RWPE2 (cell line): ENCODE measurements around the gene MAPK8.

Source experiments
- ATAC-seq: fragments of 200-7000 bp; cut with Tn5 transposase; 3 replicates; pipeline ENCODE4 v1.9.1; 2021; ENCODE audit warnings: low read depth
- DNase-seq: peaks from one replicate; pipeline ENCODE4 v3.0.0-alpha.2; 2020; ENCODE audit warnings: low spot score
- H3K27ac ChIP-seq: fragments of 450-650 bp; 2 replicates; pipeline ENCODE4 v1.5.1; 2017; ENCODE audit warnings: mild to moderate bottlenecking; ENCODE audit not compliant: poor library complexity, severe bottlenecking
- H3K27me3 ChIP-seq: fragments of 250-450 bp; sonication (Bioruptor Pico); 2 replicates; pipeline ENCODE4 v1.5.1; 2021; ENCODE audit warnings: mild to moderate bottlenecking, moderate library complexity; ENCODE audit not compliant: insufficient read depth, poor library complexity, severe bottlenecking
- H3K36me3 ChIP-seq: fragments of 250-450 bp; sonication (Bioruptor Pico); 2 replicates; pipeline ENCODE4 v1.5.1; 2020; ENCODE audit warnings: low read depth, mild to moderate bottlenecking, moderate library complexity
- H3K4me1 ChIP-seq: fragments of 250-450 bp; sonication (Bioruptor Pico); 2 replicates; pipeline ENCODE4 v1.5.1; 2021; ENCODE audit warnings: mild to moderate bottlenecking, moderate library complexity; ENCODE audit not compliant: insufficient read depth, poor library complexity, severe bottlenecking
- H3K4me3 ChIP-seq: fragments of 250-450 bp; sonication (Bioruptor Pico); 2 replicates; pipeline ENCODE4 v1.5.1; 2021; ENCODE audit warnings: mild to moderate bottlenecking, moderate library complexity; ENCODE audit not compliant: severe bottlenecking
- H3K9me3 ChIP-seq: fragments of 250-450 bp; sonication (Bioruptor Pico); 2 replicates; pipeline ENCODE4 v1.5.1; 2021; ENCODE audit warnings: mild to moderate bottlenecking, moderate library complexity; ENCODE audit not compliant: severe bottlenecking
- CTCF ChIP-seq: fragments of 450-650 bp; IDR thresholded peaks from one replicate; pipeline ENCODE4 v1.5.1; 2017; ENCODE audit warnings: mild to moderate bottlenecking, moderate library complexity; ENCODE audit not compliant: poor library complexity, severe bottlenecking

MAPK8 gene

GRCh38 chr10:48399551-48399950 is 93.1 kb downstream of the MAPK8 start:
- ATAC-seq (no peak), DNase-seq (no peak)
- H3K27me3 ChIP-seq = no peaks in the 10 kb centered on the region
- no peak for TF ChIP-seq CTCF
- H3K27ac ChIP-seq = peak overlapping the region; percentile 64
- no peak overlapping the region for H3K4me3 ChIP-seq
- H3K4me1 ChIP-seq = peaks cover 14% of the 10 kb centered on the region
- H3K9me3 ChIP-seq = no peaks in the 10 kb centered on the region
- H3K36me3 ChIP-seq = no peaks in the 10 kb centered on the region

- Histone ChIP-seq H3K4me1 (peaks cover 14% of the 10 kb centered on the region), H3K27ac (peak overlapping the region; percentile 64), H3K27me3 (no peaks in the 10 kb centered on the region), H3K4me3 (no peak overlapping the region), H3K36me3 (peaks cover 3% of the 10 kb centered on the region; the same call in 1 of the 2 replicates), H3K9me3 (no peaks in the 10 kb centered on the region)
- no peak for DNase-seq
- ATAC-seq = peak; percentile 87
- TF ChIP-seq CTCF = no peak
Measured at GRCh38 chr10:48400129-48400849, 93.8 kb downstream of the MAPK8 start.

- peaks cover 17% of the 10 kb centered on the region for H3K4me1 ChIP-seq
- H3K27ac ChIP-seq = peak overlapping the region; percentile 64
- TF ChIP-seq CTCF = no peak
- H3K4me3 ChIP-seq = no peak overlapping the region
- peaks cover 7% of the 10 kb centered on the region; the same call in 1 of the 2 replicates for H3K36me3 ChIP-seq
- ATAC-seq (no peak), DNase-seq (no peak)
- H3K9me3 ChIP-seq = no peaks in the 10 kb centered on the region
- H3K27me3 ChIP-seq = no peaks in the 10 kb centered on the region
Measured at GRCh38 chr10:48400850-48401220, 94.4 kb downstream of the MAPK8 start.

- DNase-seq = no peak
- Histone ChIP-seq H3K27me3 (no peaks in the 10 kb centered on the region), H3K4me3 (no peak overlapping the region), H3K4me1 (peaks cover 17% of the 10 kb centered on the region), H3K36me3 (peaks cover 7% of the 10 kb centered on the region; the same call in 1 of the 2 replicates), H3K27ac (no peak overlapping the region), H3K9me3 (no peaks in the 10 kb centered on the region)
- no peak for TF ChIP-seq CTCF
- ATAC-seq = no peak
Measured at GRCh38 chr10:48404646-48405045, 98.2 kb downstream of the MAPK8 start.

GRCh38 chr10:48406204-48406603 is 99.7 kb downstream of the MAPK8 start:
- DNase-seq (no peak), ATAC-seq (peak; percentile 98)
- Histone ChIP-seq H3K27ac (no peak overlapping the region), H3K4me1 (peaks cover 7% of the 10 kb centered on the region), H3K4me3 (no peak overlapping the region), H3K27me3 (no peaks in the 10 kb centered on the region), H3K9me3 (no peaks in the 10 kb centered on the region), H3K36me3 (peaks cover 7% of the 10 kb centered on the region; the same call in 1 of the 2 replicates)
- TF ChIP-seq CTCF = peak; percentile 17
